A549 (cell line): ENCODE measurements around the gene KRT77. TPM values are rescaled to one million over a fixed set of nuclear protein-coding genes. Genes with fewer than 3 reads are reported as not detected.

Experiments
- ATAC-seq, 2 experiments: fragments of 200-7000 bp in 1 of 2; fragments of >200 bp in 1 of 2; cut with Nextera tagmentation in 1 of 2; cut with Tn5 transposase in 1 of 2; 3 replicates each; pipeline versions ENCODE4 v1.8.0 to v1.9.1; 2018 to 2020; ENCODE audit warnings: mild to moderate bottlenecking in 1 of 2, moderate library complexity in 1 of 2
- CTCF ChIA-PET: fragments of 300-600 bp; sonication (Branson Sonifier 250); formaldehyde crosslinking; extraction: SDS; loops from one replicate; lab custom pipeline; 2021; ENCODE audit warnings: antibody characterized with exemption, inconsistent platforms; lab: Yijun Ruan, JAX
- POLR2A ChIA-PET: fragments of 350-600 bp; formaldehyde crosslinking; extraction: SDS; loops from one replicate; lab custom pipeline; 2021; ENCODE audit warnings: antibody characterized with exemption, inconsistent platforms; lab: Yijun Ruan, JAX
- DNase-seq, 2 experiments: peaks; one replicate each; pipeline versions ENCODE4 v3.0.0 to v3.0.0-alpha.2; 2011 to 2016; ENCODE audit warnings: low read depth in 1 of 2, low spot score in 1 of 2
- FAIRE-seq: peaks from 2 replicates; lab custom pipeline; 2011; peaks lifted over from hg19 to GRCh38; lab: Jason Lieb, UNC
- H3K27ac ChIP-seq, 2 experiments: fragments of >200 bp; sonication (Bioruptor Twin); formaldehyde crosslinking; 3 replicates each; pipeline ENCODE4 v1.5.1; 2016 to 2017
- H3K4me1 ChIP-seq: fragments of >200 bp; sonication (Bioruptor Twin); formaldehyde crosslinking; 3 replicates; pipeline ENCODE4 v1.6.1; 2016
- H3K4me2 ChIP-seq: fragments of >200 bp; sonication (Bioruptor Twin); formaldehyde crosslinking; 3 replicates; pipeline ENCODE4 v1.6.1; 2016
- H3K4me3 ChIP-seq: fragments of >200 bp; sonication (Bioruptor Twin); formaldehyde crosslinking; 3 replicates; pipeline ENCODE4 v1.5.1; 2016
- H3K9me3 ChIP-seq: fragments of >200 bp; sonication (Bioruptor Twin); formaldehyde crosslinking; 3 replicates; pipeline ENCODE4 v1.6.1; 2016
- ATOH8 ChIP-seq: fragments of 250-450 bp; sonication (Bioruptor Pico); IDR thresholded peaks from 2 replicates; pipeline ENCODE4 v1.5.0; 2020; ENCODE audit warnings: low read depth, mild to moderate bottlenecking, moderate library complexity
- BCL3 ChIP-seq: fragments of >200 bp; sonication (Bioruptor Twin); formaldehyde crosslinking; IDR thresholded peaks from 3 replicates; pipeline ENCODE4 v1.6.1; 2016
- CHD4 ChIP-seq: fragments of 200-600 bp; sonication (generic); IDR thresholded peaks from 2 replicates; pipeline ENCODE4 v1.6.1; 2016; ENCODE audit warnings: antibody characterized with exemption, mild to moderate bottlenecking, borderline replicate concordance
- EP300 ChIP-seq, 2 experiments: fragments of >200 bp; sonication (Bioruptor Twin); formaldehyde crosslinking; IDR thresholded peaks; 2 replicates in 1 of 2; 3 replicates in 1 of 2; pipeline ENCODE4 v1.6.1; 2016 to 2017
- GATA3 ChIP-seq: IDR thresholded peaks from 2 replicates; pipeline ENCODE4 v1.6.1; 2012; ENCODE audit warnings: borderline replicate concordance
- HEYL ChIP-seq: fragments of 250-450 bp; sonication (Bioruptor Pico); IDR thresholded peaks from 2 replicates; pipeline ENCODE4 v1.8.0; 2021; ENCODE audit warnings: mild to moderate bottlenecking, moderate library complexity
- HOXB13 ChIP-seq: fragments of 250-450 bp; sonication (Bioruptor Pico); IDR thresholded peaks from 2 replicates; pipeline ENCODE4 v1.5.0; 2020; ENCODE audit warnings: low read depth, mild to moderate bottlenecking, moderate library complexity
- HOXB5 ChIP-seq: fragments of 250-450 bp; sonication (Bioruptor Pico); IDR thresholded peaks from 2 replicates; pipeline ENCODE4 v1.5.0; 2020; ENCODE audit warnings: mild to moderate bottlenecking, moderate library complexity
- MAFK ChIP-seq: fragments of 450-650 bp; IDR thresholded peaks from 2 replicates; pipeline ENCODE4 v1.6.1; 2014; ENCODE audit not compliant: partially characterized antibody
- MAZ ChIP-seq: fragments of 150-350 bp; IDR thresholded peaks from 2 replicates; pipeline ENCODE4 v1.6.1; 2014; ENCODE audit warnings: antibody characterized with exemption, low read depth, low read length, borderline replicate concordance
- NPAS2 ChIP-seq: fragments of 250-450 bp; sonication (Bioruptor Pico); IDR thresholded peaks from 2 replicates; pipeline ENCODE4 v1.8.0; 2022; ENCODE audit warnings: mild to moderate bottlenecking, moderate library complexity, borderline replicate concordance
- POLR2AphosphoS2 ChIP-seq: conservative IDR thresholded peaks from 2 replicates; pipeline ENCODE4 v1.6.1; 2012; ENCODE audit warnings: low read length, improper control_type of control experiment, inconsistent platforms
- RAD21 ChIP-seq, 2 experiments: fragments of >200 bp in 1 of 2; sonication (Bioruptor Twin) in 1 of 2; formaldehyde crosslinking in 1 of 2; IDR thresholded peaks in 1 of 2; conservative IDR thresholded peaks in 1 of 2; 2 replicates in 1 of 2; 3 replicates in 1 of 2; pipeline ENCODE4 v1.6.1; 2012 to 2018; ENCODE audit warnings: inconsistent platforms in 1 of 2
- REST ChIP-seq: fragments of 200-600 bp; sonication (generic); IDR thresholded peaks from 2 replicates; pipeline ENCODE4 v1.6.1; 2016; ENCODE audit warnings: antibody characterized with exemption, mild to moderate bottlenecking, moderate library complexity
- RFX5 ChIP-seq: fragments of 450-650 bp; IDR thresholded peaks from 2 replicates; pipeline ENCODE4 v1.7.1; 2014; ENCODE audit warnings: antibody characterized with exemption, mild to moderate bottlenecking, moderate library complexity
- SMC3 ChIP-seq: fragments of >200 bp; sonication (Bioruptor Twin); formaldehyde crosslinking; IDR thresholded peaks from 3 replicates; pipeline ENCODE4 v1.6.1; 2018; ENCODE audit warnings: inconsistent platforms
- SREBF2 ChIP-seq: fragments of 450-650 bp; IDR thresholded peaks from 2 replicates; pipeline ENCODE4 v1.6.1; 2014; ENCODE audit warnings: mild to moderate bottlenecking, moderate library complexity
- TFCP2L1 ChIP-seq: fragments of 250-450 bp; sonication (Bioruptor Pico); IDR thresholded peaks from 2 replicates; pipeline ENCODE4 v1.5.0; 2021; ENCODE audit warnings: mild to moderate bottlenecking
- ZFP36 ChIP-seq: fragments of 450-650 bp; IDR thresholded peaks from 2 replicates; pipeline ENCODE4 v1.6.1; 2014; ENCODE audit warnings: borderline replicate concordance; ENCODE audit not compliant: partially characterized antibody
- ZSCAN20 ChIP-seq: fragments of 250-450 bp; sonication (Bioruptor Pico); IDR thresholded peaks from 2 replicates; pipeline ENCODE4 v1.8.0; 2022; ENCODE audit warnings: mild to moderate bottlenecking, moderate library complexity
- WGBS: methylation state at CpG from one replicate; pipeline ENCODE4 v1.1.6; 2017; ENCODE audit errors: missing lambda C conversion rate; 5-methylcytosine and 5-hydroxymethylcytosine counted together
- polyA plus RNA-seq, 4 experiments: library from polyadenylated mRNA; depleted of rRNA in 3 of 4; stranded (reverse); fragments of >200 nt; fragmentation: RNase III in 1 of 4; extraction: RNeasy Plus Mini Kit Qiagen cat#74134 plus additional on column Dnase treatment in 1 of 4; gene quantifications; 2 replicates in 3 of 4; 3 replicates in 1 of 4; pipeline ENCODE4 v1.2.3, GENCODE V29; 2011 to 2017

The KRT77 gene
- polyA plus RNA-seq, 2 of the 4 experiments (the other 2 are of a cell fraction): 0.03 TPM; not detected in 1

GRCh38 chr12:52659951-52660350, 43.4 kb downstream of the KRT77 start (continued):
- no peak for TF ChIP-seq ZFP36

- Histone ChIP-seq H3K27ac (no peak overlapping the region), H3K4me1 (no peaks in the 10 kb centered on the region), H3K9me3 (no peaks in the 10 kb centered on the region), H3K4me3 (no peak overlapping the region), H3K4me2 (no peak overlapping the region)
- CTCF ChIA-PET: interaction anchor here (0.8 kb wide), 2 partner anchors 206 to 211 kb away, joined by 3 to 4 read pairs; no protein-coding TSS in a partner anchor
- ATAC-seq (peak in 1 of 2 experiments; percentile 35; a peak in 2 of 6 replicates), DNase-seq (peak in 1 of 2 experiments; percentile 19), FAIRE-seq (no peak)
- TF ChIP-seq RFX5 (no peak), ATOH8 (CRISPR knock-in tag) (no peak)
- POLR2A ChIA-PET: no interaction called here
- 49% methylated on average over 7 of the region's 7 CpGs for WGBS
Observed at GRCh38 chr12:52659395-52659794, 43.9 kb downstream of the KRT77 start.

GRCh38 chr12:52658196-52658595, 45.1 kb downstream of the KRT77 start:
- H3K4me2 ChIP-seq: no peak overlapping the region
- CTCF ChIA-PET: interaction anchor here (1.0 to 1.5 kb wide), 2 partner anchors 12 to 38 kb away, joined by 3 read pairs; no protein-coding TSS in a partner anchor
- DNase-seq: no peak
- no peak overlapping the region for H3K27ac ChIP-seq
- POLR2A ChIA-PET: no interaction called here
- WGBS: 68% methylated on average over 4 of the region's 4 CpGs
- ATAC-seq: no peak
- no peaks in the 10 kb centered on the region for H3K9me3 ChIP-seq
- no peaks in the 10 kb centered on the region for H3K4me1 ChIP-seq
- FAIRE-seq: no peak
- TF ChIP-seq ZSCAN20 (CRISPR knock-in tag): no peak
- no peak for TF ChIP-seq HEYL (CRISPR knock-in tag)
- TF ChIP-seq NPAS2: no peak
- no peak for TF ChIP-seq SMC3
- no peak for TF ChIP-seq CHD4
- no peak for TF ChIP-seq HOXB13 (CRISPR knock-in tag)
- TF ChIP-seq POLR2AphosphoS2: no peak
- no peak for TF ChIP-seq ATOH8 (CRISPR knock-in tag)
- no peak for TF ChIP-seq RAD21 (conservative IDR thresholded peaks at IDR 0.05 in 1 of 2, IDR thresholded peaks at IDR 0.05 in 1 of 2)
- TF ChIP-seq BCL3: no peak
- no peak for TF ChIP-seq MAFK
- no peak for TF ChIP-seq TFCP2L1 (CRISPR knock-in tag)
- TF ChIP-seq GATA3: no peak
- TF ChIP-seq MAZ: no peak
- H3K4me3 ChIP-seq: no peak overlapping the region

- CTCF ChIA-PET: interaction anchor here (1.5 kb wide), 1 partner anchor 11 kb away, joined by 3 read pairs; no protein-coding TSS in a partner anchor
- no peak overlapping the region for H3K4me2 ChIP-seq
- TF ChIP-seq HOXB5 (CRISPR knock-in tag): no peak
- TF ChIP-seq SREBF2: no peak
- no peak for TF ChIP-seq EP300 (IDR thresholded peaks at IDR 0.05)
- TF ChIP-seq REST: no peak
- ATAC-seq (no peak), FAIRE-seq (no peak), DNase-seq (no peak)
- no peaks in the 10 kb centered on the region for H3K9me3 ChIP-seq
- no peaks in the 10 kb centered on the region for H3K4me1 ChIP-seq
- H3K27ac ChIP-seq: no peak overlapping the region
- POLR2A ChIA-PET: no interaction called here
- H3K4me3 ChIP-seq: no peak overlapping the region
- 76% methylated on average over 6 of the region's 6 CpGs for WGBS
Observed at GRCh38 chr12:52657250-52657902, 45.9 kb downstream of the KRT77 start.
